CD4-positive, alpha-beta T cell treated with Interleukin-15 for 4 hours (primary cell): ENCODE results near the gene IL2RA.
"Not testable (repeated sequence)": the region's sequence is repeated elsewhere in the genome, so short reads cannot be mapped to it uniquely, and the experiment has no call there.

Experiments
- DNase-seq: peaks from one replicate; pipeline ENCODE4 v3.0.0-alpha.2; 2020; ENCODE audit warnings: low spot score

The IL2RA gene

DNA sequence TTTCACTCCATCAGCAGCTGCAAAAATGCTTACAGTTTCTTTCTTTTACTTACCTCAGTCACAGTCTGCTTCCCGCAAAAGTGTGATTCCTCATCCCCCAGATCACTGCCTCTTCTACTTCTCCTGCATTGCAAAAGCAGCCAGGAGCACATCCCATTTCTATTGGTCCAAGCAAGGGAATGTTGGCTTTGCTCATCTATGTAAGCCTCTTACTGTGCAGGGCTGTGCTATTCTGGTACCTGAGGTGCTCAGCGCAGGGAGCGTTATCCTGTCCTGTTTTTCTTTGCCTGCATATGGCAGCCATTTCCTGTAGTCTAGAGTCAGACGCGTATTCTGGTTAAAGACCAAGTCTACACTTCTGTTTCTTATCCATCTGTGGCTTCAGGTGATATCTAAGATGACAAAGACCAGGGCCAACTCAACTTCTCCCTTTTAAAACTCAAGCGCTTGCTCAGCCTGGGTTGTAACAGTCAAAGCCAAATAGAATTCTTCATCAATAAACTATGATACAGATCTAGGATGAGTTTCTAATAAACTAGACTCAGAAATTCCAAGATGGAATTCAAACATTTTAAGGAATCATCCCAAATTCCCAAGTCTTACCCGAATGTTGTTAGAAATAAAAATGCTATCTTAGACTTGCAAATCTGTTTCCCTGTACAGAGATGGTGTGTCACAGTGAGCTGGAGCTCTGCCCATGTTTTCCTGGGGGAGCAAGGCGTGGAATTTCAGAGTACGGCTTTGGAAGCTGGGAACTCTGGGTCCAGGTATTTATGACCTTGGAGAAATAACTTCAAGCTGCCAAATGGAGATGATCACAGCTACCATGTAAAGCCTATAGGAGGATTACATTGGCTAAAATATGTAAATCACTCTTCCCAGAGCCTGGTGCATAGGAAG is 20.6 kb upstream of the IL2RA start:
- DNase-seq = no peak

DNA sequence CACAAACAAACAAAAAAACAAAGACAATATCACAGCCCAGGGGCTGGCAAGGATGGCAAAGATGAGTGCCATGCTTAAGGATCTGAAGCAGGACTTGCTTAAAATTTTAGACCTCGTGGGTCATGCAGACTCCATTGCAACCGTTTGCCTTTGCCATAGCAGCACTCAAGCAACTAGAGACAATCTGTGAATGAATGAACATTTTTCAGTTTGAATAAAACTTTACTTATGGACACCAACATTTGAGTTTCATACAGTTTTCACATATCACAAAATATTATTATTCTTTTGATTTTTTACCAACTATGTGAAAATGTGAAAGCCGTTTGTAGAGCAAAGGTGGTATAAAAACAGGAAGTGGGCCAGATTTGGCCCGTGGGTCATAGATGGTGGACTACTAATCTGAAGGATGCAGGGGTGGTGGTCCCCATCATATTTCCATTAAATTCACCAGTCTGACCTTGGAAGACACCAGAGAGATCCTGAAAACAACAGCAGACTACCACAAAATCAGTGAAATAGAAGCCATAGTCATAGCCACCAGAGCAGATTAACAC is 18.3 kb upstream of the IL2RA start:
- no peak for DNase-seq

DNA sequence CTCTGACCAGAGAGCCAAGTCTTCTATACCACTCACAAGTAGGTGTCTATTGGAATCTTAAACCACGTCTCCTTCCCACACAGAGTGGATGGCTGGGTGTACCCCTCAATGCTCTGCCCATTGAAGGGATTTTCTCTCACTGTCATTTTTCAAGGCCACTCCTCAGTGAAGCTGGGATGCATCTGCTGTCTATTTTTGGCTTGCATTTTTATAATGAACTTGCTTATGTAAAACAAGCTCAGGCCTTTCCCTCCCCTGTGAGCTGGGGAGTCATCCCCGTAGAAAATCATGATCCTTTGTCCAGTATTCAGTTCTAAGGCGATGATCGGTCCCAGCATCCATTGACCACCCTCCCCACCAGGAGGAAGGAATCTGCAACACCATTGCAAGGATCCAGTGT is 16.9 kb upstream of the IL2RA start:
- DNase-seq = no peak

DNA sequence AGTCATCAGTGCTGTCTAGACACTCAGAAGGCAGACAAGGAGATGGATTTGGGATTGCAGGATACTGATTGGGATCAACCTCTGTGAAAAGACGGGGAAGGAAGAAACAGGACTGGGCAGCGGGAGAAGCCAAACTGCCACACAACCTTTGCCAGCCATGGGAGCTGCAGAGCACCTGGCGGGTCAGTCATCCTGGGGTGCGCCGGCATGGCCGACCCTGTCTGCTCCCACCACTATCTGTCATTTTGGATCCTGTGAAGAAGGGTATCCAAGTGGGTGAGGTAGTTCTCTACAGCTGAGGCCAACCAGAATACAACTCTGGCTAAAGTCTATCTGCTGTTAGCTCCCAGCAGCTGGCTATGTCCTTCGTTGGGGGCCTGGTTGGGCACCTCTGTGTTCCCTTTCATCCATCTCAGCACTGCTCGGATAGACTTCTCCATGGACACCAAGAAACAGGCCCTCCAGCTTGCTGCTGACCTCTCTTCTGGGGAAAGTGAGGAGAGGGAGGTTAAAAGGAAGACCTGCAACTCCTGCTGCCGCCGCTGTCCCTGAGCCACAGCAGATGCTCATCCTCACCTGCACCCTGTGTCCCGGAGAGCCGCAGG is 15.0 kb upstream of the IL2RA start:
- no peak for DNase-seq

DNA sequence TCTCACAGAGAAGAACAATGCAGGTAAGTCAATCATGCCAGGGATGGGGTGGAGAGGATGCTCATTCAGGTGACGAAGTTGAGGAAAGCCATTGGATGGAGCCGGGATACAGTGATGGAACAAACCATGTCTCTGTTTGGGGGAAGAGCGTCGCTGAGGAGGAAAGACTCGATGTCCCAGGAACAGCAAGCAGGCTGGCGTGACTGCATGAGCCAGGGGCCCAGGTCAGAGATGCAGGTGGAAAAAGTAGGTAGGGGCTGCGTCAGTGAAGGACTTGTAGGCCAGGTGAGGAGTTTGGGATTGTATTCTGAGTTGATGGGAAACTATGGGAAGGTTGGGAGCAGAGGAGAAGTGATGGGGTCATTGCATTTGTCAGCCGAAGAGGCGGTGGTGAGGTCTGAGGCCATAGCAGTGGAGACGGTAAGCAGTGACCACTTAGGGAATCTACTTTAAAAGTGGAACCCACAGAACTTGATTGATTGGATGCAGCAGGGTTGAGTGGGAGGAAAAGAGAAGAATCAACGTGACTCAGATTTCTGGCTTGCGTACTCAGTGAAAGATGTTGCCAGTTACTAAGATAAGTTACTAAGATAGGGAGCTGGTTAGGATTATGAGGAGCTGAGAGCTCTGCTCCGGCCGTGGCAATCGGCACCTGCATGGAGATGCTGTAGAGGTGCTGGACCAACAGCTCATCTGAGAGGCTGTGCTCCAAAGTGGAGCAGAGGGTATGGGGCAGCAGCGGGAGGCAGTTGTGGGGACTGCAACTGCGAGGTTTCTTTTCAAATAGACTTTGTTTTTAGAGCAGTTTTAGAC is 12.5 kb upstream of the IL2RA start:
- DNase-seq = no peak

DNA sequence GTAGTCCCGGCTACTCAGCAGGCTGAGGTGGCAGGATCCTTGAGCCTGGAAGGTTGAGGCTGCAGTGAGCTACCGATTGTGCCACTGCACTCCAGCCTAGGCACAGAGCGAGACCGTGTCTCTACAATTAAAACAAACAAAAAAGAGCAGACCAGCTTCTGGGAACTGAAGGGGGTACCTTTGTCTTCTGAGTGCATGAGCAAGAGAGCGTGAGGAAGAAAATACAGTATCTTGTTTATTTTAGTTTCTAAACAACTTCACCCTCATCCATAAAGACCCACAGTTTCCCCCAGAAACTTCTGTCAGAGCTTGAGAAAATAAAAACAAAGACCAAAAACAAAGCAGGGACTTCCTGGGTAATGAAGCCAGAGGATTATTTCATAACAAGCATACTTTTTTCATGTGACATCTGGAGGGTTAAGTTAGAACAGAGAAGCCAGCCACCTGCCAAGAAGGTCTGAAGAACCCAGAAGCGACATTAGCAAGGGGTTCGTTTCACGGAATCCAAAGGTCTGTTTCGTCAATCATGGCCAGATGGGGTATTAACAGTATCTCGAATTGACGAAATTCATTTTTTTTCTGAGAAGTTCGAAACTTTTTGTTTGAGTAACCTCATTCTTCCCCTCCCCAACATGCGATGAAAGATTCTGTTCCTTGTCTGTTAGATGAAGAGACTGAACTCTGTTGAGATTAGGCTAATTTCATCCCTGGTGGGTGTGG is 10.2 kb upstream of the IL2RA start:
- peak; percentile 63 for DNase-seq

DNA sequence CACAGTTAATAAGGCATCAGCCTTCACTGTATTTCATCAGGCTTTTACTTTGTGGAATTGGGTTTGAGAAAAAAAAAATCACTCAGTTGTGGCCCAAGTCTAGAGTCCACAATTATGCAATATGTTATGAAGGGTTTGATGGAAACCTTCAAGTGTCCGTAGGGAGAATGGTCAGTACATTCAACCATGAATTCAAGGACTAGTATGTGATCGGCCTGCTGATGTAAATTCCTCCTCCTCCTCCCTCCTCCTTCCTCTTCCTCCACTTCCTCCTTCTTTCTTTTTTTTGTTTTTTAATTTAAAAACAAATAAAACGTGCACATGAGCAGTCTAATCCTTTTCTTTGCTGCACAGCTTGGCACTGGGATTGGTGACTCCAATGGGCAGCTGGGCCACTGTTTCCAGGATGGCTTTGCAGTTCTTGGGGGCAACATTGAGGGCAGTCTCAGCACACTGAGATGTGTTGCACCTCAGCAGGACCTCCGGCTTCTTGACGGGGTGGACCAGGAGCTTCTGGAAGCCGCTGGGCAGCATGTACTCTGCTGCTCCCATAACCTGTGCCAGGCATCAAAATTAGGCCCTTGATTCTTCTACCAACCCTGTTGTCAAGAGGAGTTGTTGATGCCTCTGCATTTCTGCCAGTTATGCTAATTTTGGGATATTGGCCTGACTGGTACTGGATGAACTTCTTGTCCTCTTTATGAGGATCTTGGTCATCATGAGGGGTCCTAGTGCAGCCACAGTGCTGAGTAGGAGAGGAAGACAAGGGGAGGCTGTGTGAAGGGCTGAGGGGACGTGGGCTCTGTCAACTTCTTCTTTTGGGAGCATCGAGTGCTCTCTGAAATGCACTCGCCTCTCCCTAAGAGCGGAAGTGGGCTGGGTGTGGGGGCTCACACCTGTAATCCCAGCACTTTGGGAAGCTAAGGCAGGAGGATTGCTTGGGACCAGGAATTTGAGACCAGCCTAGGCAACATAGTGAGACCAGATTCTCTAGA is 9.3 kb upstream of the IL2RA start:
- no peak for DNase-seq

DNA sequence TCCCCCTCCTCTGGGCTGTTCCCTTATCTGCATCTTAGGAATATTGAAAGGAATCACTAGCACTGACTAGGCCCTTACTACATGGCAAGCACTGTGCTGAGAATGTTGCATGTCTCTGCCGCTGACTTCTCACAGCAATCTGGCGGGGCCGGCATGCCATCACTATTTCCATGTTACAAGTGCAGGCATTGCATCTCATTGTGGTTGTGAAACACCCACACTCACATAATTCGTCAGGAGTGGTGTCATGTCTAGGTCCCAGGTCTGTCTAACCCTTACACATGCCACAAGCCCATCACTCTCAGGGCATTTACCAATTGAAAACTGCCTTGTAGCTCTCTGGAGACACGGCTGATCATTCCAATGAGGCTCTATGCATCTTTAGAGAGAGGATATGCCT is 8.5 kb upstream of the IL2RA start:
- no peak for DNase-seq

DNA sequence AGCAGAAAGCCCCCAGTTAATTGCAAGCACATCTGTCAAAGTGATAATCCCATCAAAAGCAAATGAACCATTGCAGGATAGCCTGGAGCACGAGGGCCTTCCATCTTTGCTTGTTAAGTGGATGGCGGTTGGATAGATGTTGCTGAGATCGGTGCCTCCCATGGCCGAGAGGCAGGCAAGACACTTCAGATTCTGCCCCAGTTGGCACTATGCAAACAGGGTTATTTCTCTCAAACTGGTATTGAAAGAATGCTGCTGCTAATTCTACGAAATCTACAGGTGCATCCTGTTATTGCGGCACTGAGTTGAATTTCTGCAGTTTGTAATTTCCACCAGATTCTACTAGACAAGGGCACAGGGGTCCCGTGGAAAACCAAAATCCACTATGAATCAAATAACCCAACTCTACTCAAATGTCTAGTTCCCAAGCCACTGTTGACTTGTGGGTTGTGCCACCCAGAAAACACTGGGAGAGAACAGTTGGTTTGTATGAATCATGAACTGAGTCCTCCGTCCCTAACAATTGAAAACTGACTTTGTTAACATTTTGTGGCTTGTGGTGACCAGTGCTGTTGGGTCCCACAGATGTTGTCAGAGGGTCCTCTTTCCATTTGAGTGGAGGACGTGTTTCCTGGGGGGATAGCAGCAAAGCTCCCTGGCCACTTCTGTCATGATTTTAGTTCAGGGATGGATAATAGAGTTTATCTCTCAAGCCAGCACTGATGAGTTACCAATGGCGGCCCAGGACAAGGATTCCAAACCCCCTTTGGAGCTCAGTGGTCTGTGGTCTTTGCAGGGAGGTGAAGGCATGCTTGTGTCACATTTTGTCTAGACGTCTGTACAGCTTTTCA is 7.1 kb upstream of the IL2RA start:
- peak; percentile 54 for DNase-seq

DNA sequence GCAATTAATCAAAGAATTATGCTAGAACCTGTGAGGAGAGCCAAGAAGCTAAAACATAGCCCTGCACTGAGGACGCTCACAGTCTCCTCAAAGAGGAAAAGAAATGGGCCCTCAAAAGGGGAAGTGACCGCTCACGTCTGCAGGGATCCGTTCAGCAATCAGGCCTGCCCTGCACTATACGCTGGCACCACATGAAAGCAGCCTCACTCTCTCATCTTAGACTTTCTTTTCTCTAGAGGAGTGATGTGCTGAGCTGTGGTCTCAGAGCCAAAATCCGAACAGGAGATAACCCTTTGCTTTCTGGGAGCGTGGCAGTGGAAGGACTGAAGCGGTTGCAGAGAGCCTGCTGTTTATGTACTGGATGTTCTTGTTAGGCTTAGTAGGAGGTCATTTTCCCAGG is 6.3 kb upstream of the IL2RA start:
- DNase-seq = no peak

DNA sequence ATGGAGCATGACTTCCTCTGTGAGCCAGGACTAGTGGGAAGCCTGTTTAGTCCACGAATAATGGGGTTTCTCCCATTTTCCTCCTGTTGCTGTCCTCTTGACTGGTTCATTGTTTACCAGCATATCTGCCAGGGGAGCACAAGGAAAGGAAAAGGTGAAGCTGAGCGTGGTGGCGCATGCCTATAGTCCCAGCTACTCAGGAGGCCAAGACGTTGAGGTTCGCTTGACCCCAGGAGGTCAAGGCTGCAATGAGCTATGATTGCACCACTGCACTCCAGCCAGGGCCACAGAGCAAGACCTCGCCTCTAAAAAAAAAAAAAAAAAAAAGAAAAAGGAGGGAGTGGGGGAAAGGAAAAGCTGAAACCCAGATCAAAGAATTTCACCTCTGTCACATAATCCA is 5.8 kb upstream of the IL2RA start:
- DNase-seq = no peak

DNA sequence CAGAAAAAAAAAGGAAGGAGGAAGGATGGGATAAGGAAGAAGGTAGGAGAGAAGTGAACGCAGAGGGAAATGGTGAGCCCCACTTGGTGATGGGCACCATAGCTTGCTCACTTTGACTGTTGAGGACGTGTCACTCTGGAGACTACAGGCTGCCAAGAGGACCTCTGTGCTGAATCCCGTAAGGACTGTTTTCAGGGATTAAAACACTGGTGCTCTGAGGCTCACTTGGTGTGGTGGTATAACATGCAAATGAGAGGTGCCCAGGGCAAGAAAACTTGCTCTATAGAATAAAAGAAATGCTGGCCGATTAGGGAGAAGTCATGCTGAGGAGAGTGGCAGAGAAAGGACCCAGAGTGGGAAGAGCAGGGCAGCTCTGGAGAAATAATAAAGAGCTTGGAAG is 5.3 kb upstream of the IL2RA start:
- no peak for DNase-seq

DNA sequence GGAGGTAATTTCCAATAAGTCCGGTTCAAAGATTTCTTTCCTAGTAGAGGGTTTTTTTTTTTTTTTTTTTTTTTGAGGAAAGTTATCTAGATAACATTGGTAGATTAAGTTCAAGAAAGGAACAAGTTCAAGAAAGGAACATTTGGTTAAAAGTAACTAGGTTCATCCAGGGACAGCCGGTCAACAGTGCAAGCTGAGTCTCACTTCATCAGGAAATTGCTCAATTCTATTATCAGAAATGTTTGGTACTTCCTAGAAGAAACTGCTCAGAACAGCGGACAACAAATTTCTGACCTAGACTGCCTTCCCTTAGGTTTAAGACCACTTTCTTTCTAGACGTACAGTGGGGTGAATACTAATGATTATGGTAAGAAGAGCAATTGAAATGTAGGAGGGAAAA is 3.7 kb upstream of the IL2RA start:
- DNase-seq = no peak

DNA sequence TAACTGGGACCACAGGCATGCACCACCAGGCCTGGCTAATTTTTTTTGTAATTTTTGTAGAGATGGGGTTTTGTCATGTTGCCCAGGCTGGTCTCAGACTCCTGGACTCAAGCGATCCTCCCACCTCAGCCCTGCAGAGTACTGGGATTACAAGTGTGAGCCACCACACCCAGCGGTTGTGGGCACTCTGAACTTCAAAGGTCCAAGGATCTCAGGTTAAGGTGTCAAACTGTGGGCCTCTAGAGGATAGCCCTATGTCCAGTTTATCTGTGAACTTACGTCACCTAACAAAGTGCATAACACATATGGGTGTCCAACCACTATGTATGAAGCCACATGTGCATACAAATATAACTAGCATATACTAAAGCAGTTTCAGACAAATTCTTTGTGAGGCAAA is 3.2 kb upstream of the IL2RA start:
- DNase-seq = no peak

DNA sequence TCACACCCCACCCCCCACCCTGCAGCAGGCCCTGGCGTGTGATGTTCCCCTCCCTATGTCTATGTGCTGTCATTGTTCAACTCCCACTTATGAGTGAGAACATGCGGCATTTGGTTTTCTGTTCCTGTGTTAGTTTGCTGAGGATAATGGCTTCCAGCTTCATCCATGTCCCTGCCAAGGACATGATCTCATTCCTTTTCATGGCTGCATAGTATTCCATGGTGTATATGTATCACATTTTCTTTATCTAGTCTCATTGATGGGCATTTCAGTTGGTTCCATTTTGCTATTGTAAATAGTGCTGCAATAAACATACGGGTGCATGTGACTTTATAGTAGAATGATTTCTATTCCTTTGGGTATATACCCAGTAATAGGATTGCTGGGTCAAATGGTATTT is 2.6 kb upstream of the IL2RA start:
- DNase-seq = not testable (repeated sequence)

DNA sequence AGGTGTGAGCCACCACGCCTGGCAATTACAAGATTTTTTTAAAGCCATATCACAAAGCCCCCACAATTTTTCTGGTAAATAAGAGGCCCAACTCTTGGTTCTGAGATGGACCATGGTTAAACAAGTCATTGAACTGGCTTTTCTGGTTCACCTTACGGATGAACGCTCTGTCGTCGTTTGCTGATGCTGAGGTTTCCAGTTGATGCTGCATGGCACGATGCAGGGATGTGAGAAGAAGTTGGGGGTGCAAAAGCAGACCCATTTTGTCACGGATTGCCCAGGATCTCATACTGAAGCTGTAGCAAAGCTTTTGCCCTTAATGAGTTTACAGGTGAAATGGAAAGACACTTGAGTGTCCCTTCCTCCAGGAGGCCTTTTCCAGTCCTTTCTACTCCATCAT is 2.0 kb upstream of the IL2RA start:
- no peak for DNase-seq

DNA sequence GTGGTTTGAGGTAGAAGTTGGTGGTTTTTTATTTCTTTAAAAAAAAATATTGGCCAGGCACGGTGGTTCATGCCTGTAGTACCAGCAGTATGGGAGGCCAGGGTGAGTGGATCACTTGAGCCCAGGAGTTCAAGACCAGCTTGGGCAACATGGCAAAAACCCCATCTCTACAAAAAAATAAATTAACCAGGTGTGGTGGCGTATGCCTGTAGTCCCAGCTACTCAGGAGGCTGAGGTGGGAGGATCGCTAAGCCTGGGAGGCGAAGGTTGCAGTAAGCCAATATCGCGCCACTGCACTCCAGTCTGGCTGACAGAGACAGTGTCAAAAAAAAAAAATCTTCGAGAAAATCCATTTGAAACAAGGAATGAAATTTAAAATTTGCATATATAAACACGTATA is 1.1 kb downstream of the IL2RA start:
- no peak for DNase-seq

DNA sequence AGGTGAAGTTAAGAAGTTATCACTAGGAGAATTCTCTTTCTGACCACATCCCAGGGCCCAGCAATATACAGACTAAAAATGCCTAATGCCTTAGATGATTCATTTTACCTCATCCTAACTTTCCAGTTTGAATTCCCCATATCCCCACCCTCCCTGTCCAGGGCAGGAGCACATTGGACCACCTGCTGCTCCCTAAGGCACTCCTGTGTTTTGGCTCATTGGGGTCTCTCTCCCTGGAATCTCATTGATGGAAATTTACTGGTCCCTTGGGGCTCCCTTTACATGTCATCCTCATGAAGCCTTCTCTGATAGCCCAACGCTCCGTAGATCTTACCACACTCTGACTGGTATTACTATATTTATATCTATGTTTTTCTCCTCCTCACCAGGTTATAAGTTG is 2.7 kb downstream of the IL2RA start:
- DNase-seq = no peak

DNA sequence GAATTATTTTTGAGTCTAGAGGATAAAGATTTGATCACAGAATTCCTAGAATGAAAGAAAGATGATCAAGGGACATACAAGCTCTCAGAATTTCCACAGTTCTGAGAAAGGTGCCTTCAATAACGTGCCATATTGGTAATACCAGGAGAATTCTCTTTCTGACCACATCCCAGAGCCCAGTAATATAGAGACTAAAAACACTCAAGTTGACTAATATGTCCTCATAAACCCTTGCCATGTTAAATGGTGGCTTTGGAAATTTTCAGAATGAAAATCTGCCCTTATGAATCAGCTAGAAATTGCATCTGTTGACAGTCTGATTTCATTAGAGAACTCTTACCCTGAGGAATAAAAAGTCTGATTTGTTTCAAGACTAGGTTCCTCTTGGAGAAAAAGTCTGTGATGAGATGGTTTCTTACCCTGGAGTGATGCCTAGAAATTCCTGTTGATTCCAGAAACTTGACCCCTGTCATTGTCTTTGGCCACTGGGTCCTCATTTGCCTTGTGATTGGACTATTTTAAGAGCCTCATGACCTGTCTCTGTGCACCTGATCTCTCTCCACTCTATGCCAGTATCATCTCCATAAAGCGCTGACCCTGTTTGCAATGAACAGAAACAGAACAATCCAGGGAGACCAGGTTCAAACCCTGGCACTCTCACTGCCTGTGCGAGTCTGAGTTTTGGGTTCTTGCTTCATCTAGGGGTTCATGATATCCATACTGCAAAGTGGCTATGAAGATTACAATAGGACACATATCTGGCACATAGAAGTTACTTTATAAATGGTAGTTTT is 3.3 kb downstream of the IL2RA start:
- DNase-seq = peak; percentile 74
